ENCODE measurements around the gene CSH2.
A peak's percentile ranks its signal among the peaks of the same experiment; 100 is the strongest.

Gene CSH2

GRCh38 chr17:63848834-63849689 lies 24.4 kb downstream of the CSH2 start:
- peak; percentile 89 for DNase-seq

GRCh38 chr17:63847525-63848249 lies 25.8 kb downstream of the CSH2 start:
- no peak for DNase-seq

GRCh38 chr17:63845509-63845908 lies 28.0 kb downstream of the CSH2 start:
- no peak for DNase-seq

GRCh38 chr17:63843910-63844677 lies 29.4 kb downstream of the CSH2 start:
- peak; percentile 24 for DNase-seq

GRCh38 chr17:63843387-63843888 lies 30.0 kb downstream of the CSH2 start:
- peak; percentile 76 for DNase-seq

- DNase-seq: peak; percentile 99
Measured at GRCh38 chr17:63842540-63843386, 30.7 kb downstream of the CSH2 start, which contains the start of gene SMARCD2. TSS of gene SMARCD2 (minus strand) at chr17:63842685. CDS start at chr17:63842674, 11 bp downstream.

GRCh38 chr17:63842173-63842539 lies 31.3 kb downstream of the CSH2 start:
- DNase-seq: no peak

GRCh38 chr17:63841350-63842172 lies 31.9 kb downstream of the CSH2 start:
- DNase-seq: peak; percentile 44

- no peak for DNase-seq
Measured at GRCh38 chr17:63840591-63841349, 32.7 kb downstream of the CSH2 start.

- DNase-seq: no peak
Measured at GRCh38 chr17:63838631-63839171, 34.8 kb downstream of the CSH2 start.

GRCh38 chr17:63837962-63838600 lies 35.4 kb downstream of the CSH2 start:
- no peak for DNase-seq

- no peak for DNase-seq
Measured at GRCh38 chr17:63837480-63837879, 36.0 kb downstream of the CSH2 start.

- DNase-seq: no peak
Measured at GRCh38 chr17:63836811-63837210, 36.7 kb downstream of the CSH2 start.

GRCh38 chr17:63835167-63835720 lies 38.2 kb downstream of the CSH2 start:
- no peak for DNase-seq

GRCh38 chr17:63834431-63835166 lies 38.9 kb downstream of the CSH2 start:
- DNase-seq: peak; percentile 89

GRCh38 chr17:63833741-63834373 lies 39.6 kb downstream of the CSH2 start:
- no peak for DNase-seq

GRCh38 chr17:63833026-63833740 lies 40.3 kb downstream of the CSH2 start:
- DNase-seq: no peak
